ENCODE results near the gene EME2.

DNA sequence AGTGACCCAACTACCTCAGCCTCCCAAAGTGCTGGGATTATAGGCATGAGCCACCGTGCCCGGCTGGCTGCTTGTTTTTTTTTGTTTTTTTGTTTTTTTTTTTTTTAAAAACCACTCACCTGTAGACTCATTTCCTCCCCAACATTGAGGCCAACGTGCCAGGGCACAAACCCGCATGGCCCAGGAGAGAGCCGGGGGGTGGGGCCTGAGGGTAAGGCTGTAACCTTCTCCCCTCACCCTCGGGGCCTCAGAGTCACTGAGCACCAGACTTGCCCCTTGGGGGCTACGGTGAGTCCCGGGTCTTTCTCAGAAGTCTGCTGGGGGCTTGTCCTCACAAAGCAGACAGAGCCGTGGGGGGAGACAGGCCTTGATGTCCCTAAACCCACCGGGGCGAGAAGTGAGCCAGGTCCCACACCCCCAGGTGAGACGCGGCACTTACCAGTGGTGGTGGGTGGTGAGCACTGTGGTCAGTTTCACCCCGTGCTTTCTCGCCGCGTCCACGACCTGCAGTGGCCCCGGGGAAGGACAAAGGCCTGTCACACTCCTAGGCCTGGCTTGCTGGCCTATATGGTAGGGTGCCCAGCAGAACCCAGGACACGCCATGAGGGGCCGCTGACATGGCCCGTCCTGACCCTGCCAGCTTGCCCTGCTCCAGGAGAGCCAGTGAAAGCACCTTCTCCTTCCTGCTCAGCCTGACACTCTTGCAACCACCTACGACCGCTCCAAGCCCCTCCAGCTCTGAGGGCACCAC is 49.4 kb downstream of the EME2 start:
- TF ChIP-seq, protein P1, sequence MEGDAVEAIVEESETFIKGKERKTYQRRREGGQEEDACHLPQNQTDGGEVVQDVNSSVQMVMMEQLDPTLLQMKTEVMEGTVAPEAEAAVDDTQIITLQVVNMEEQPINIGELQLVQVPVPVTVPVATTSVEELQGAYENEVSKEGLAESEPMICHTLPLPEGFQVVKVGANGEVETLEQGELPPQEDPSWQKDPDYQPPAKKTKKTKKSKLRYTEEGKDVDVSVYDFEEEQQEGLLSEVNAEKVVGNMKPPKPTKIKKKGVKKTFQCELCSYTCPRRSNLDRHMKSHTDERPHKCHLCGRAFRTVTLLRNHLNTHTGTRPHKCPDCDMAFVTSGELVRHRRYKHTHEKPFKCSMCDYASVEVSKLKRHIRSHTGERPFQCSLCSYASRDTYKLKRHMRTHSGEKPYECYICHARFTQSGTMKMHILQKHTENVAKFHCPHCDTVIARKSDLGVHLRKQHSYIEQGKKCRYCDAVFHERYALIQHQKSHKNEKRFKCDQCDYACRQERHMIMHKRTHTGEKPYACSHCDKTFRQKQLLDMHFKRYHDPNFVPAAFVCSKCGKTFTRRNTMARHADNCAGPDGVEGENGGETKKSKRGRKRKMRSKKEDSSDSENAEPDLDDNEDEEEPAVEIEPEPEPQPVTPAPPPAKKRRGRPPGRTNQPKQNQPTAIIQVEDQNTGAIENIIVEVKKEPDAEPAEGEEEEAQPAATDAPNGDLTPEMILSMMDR (IDR thresholded peaks at IDR 0.05; ENCODE audit: poor library complexity, severe bottlenecking) = no peak
- TF ChIP-seq TAF1 (IDR thresholded peaks at IDR 0.05; ENCODE audit: low read depth) (no peak), RAD21 (conservative IDR thresholded peaks at IDR 0.05) (no peak), EP300 (conservative IDR thresholded peaks at IDR 0.05; ENCODE audit: poor library complexity, severe bottlenecking) (no peak)
- TF ChIP-seq, protein P2, sequence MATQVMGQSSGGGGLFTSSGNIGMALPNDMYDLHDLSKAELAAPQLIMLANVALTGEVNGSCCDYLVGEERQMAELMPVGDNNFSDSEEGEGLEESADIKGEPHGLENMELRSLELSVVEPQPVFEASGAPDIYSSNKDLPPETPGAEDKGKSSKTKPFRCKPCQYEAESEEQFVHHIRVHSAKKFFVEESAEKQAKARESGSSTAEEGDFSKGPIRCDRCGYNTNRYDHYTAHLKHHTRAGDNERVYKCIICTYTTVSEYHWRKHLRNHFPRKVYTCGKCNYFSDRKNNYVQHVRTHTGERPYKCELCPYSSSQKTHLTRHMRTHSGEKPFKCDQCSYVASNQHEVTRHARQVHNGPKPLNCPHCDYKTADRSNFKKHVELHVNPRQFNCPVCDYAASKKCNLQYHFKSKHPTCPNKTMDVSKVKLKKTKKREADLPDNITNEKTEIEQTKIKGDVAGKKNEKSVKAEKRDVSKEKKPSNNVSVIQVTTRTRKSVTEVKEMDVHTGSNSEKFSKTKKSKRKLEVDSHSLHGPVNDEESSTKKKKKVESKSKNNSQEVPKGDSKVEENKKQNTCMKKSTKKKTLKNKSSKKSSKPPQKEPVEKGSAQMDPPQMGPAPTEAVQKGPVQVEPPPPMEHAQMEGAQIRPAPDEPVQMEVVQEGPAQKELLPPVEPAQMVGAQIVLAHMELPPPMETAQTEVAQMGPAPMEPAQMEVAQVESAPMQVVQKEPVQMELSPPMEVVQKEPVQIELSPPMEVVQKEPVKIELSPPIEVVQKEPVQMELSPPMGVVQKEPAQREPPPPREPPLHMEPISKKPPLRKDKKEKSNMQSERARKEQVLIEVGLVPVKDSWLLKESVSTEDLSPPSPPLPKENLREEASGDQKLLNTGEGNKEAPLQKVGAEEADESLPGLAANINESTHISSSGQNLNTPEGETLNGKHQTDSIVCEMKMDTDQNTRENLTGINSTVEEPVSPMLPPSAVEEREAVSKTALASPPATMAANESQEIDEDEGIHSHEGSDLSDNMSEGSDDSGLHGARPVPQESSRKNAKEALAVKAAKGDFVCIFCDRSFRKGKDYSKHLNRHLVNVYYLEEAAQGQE (IDR thresholded peaks at IDR 0.05; ENCODE audit: borderline replicate concordance) = no peak
